Upper lobe of right lung (tissue), 1 donor: ENCODE measurements around the gene DAGLB. TPM values are rescaled to one million over a fixed set of nuclear protein-coding genes. Genes with fewer than 3 reads are reported as not detected.

ENCODE experiments used
- ATAC-seq: fragments of 200-7000 bp; cut with Tn5 transposase; one replicate; pipeline ENCODE4 v1.9.1; 2020; ENCODE audit warnings: mild to moderate bottlenecking, moderate library complexity
- DNase-seq: peaks from one replicate; pipeline ENCODE4 v3.0.0-alpha.2; 2020
- H3K27ac ChIP-seq: fragments of 200-600 bp; one replicate; pipeline ENCODE4 v1.8.0; 2022
- H3K27me3 ChIP-seq: fragments of 200-600 bp; one replicate; pipeline ENCODE4 v1.8.0; 2022; ENCODE audit warnings: mild to moderate bottlenecking
- H3K36me3 ChIP-seq: fragments of 200-600 bp; one replicate; pipeline ENCODE4 v1.8.0; 2022
- H3K4me1 ChIP-seq: fragments of 200-600 bp; one replicate; pipeline ENCODE4 v1.8.0; 2022
- H3K4me3 ChIP-seq: fragments of 200-600 bp; one replicate; pipeline ENCODE4 v1.8.0; 2022; ENCODE audit warnings: mild to moderate bottlenecking
- H3K9me3 ChIP-seq: fragments of 200-600 bp; one replicate; pipeline ENCODE4 v1.8.0; 2022
- intact Hi-C: fragments of 100-400 bp; cut with DNase I; formaldehyde crosslinking; loops from one replicate; pipeline ENCODE4 v1.11.0; 2022
- total RNA-seq: library from RNA; stranded (reverse); fragmentation: NEBNext Ultra II Directional; extraction: Animal tissue kit (Norgen Biotek cat#: 25700); gene quantifications from one replicate; pipeline ENCODE4 v1.2.1, GENCODE V29; 2021
- TF ChIP-seq, protein P1 (sequence below): fragments of 200-600 bp; IDR thresholded peaks from one replicate; pipeline ENCODE4 v1.8.0; 2022; ENCODE audit warnings: antibody characterized with exemption
- donor health status: DM: no; HTN: yes; CAD: no; lungs with severe emphysema.

The DAGLB gene
- total RNA-seq, 1 donor from 2014 or later, result 34.7 TPM

DNA sequence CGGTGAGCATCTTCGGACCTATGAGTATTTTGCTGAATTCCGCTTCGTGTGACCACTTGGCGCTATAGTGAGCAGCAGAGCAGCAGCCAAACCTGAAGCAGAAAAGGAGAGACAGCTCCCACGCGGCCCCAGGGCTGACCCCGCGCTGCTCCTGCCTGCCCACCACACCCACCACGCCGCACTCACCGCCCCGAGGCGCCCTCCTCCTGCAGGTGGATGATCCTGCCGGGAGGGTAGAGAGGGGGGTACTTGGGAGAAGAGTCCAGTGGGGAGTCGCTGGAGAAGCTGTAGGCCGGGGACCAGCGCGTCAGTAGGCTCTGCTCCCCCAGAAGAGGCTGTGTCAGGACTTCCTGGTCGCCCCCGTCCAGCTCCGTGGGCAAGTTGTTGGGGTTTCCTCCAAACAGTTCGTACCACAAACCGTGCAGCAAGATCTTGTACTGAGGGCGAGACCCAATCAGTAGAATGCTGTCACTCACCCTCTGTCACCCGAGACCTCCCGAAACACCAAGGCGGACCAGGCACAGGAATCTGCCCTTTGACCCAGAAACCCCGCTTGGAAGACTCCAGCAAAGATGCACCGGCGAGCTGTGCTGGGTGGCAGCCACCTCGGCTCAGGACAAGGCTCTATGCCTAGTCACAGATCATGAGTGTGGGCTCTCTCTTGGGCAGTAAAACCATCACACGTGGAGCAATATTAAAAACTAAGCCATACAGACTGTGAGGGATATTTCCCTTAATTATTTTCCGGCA lies 37.6 kb downstream of the DAGLB start:
- Histone ChIP-seq H3K9me3 (no peaks in the 10 kb centered on the region), H3K4me1 (no peaks in the 10 kb centered on the region), H3K27me3 (no peaks in the 10 kb centered on the region), H3K36me3 (peaks cover 97% of the 10 kb centered on the region), H3K27ac (no peak overlapping the region), H3K4me3 (no peak overlapping the region)
- TF ChIP-seq, protein P1, sequence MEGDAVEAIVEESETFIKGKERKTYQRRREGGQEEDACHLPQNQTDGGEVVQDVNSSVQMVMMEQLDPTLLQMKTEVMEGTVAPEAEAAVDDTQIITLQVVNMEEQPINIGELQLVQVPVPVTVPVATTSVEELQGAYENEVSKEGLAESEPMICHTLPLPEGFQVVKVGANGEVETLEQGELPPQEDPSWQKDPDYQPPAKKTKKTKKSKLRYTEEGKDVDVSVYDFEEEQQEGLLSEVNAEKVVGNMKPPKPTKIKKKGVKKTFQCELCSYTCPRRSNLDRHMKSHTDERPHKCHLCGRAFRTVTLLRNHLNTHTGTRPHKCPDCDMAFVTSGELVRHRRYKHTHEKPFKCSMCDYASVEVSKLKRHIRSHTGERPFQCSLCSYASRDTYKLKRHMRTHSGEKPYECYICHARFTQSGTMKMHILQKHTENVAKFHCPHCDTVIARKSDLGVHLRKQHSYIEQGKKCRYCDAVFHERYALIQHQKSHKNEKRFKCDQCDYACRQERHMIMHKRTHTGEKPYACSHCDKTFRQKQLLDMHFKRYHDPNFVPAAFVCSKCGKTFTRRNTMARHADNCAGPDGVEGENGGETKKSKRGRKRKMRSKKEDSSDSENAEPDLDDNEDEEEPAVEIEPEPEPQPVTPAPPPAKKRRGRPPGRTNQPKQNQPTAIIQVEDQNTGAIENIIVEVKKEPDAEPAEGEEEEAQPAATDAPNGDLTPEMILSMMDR, result no peak
- peak; percentile 17 for ATAC-seq
- DNase-seq, result no peak
- intact Hi-C loops, result no loop called here

DNA sequence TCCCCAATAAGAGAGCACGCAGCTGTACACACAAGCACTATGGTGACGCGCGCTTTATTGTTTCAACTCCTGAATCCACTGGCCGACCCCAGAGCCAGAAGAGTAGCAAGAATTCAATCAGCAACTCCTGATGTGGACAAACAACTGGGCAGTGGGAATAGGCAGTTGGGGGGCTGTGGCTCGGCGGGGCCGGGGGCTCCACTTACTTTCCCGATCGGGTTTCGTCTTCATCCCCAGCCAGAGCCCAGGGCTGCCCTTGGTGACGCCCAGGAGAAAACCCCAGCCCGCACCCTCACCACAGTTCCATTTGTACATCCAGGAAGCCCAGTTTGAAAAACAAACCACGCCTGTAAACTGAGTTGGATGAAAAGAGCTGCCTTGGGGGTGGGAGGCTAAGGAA lies 38.7 kb downstream of the DAGLB start:
- no peak overlapping the region for H3K27ac ChIP-seq
- no peaks in the 10 kb centered on the region for H3K4me1 ChIP-seq
- peaks cover 99% of the 10 kb centered on the region for H3K36me3 ChIP-seq
- intact Hi-C loops, result no loop called here
- ATAC-seq, result no peak
- H3K4me3 ChIP-seq, result no peak overlapping the region
- TF ChIP-seq, protein P1, result no peak
- H3K9me3 ChIP-seq, result no peaks in the 10 kb centered on the region
- H3K27me3 ChIP-seq, result no peaks in the 10 kb centered on the region
- DNase-seq, result no peak

DNA sequence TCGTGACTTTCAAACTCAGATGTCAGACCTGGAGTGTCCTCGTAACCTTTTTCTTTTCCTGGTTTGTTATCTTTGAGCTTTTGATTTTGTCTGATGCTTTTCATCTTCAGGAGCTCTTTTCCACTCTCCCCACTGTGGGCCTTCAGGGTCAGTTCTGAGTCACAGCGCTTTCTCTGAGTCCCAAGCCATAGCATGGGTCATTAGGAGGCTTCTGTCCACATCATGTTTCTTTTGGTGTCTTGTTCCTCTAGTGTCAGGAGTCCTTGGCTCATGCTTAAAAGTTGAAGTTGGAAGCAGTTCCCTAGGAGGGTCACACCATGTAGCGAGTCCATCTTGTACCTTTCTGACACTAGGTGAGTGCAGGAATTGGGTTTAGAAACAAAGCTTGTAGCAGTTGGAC lies 40.3 kb downstream of the DAGLB start:
- H3K4me1 ChIP-seq, result no peaks in the 10 kb centered on the region
- DNase-seq (no peak), ATAC-seq (no peak)
- H3K27ac ChIP-seq, result no peak overlapping the region
- TF ChIP-seq, protein P1, result no peak
- H3K9me3 ChIP-seq, result no peaks in the 10 kb centered on the region
- H3K27me3 ChIP-seq, result no peaks in the 10 kb centered on the region
- intact Hi-C loops, result no loop called here
- peaks cover 100% of the 10 kb centered on the region for H3K36me3 ChIP-seq
- no peak overlapping the region for H3K4me3 ChIP-seq

DNA sequence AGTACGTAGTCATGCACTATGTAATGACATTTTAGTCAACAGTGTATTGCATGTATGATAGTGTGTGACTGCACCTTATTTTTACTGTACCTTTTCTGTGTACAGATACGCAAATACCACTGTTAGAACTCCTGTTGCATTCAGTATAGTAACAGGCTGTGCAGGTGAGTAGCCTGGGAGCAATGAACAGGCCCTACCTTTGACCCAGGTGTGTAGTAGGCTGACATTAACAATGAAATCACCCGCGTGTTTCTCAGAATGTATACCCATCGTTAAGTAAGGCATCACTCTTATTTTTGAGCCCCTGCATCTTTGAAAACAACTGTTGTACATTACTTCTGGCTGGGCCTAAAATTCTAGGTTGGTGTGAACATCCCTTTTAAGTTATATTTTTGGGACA lies 41.6 kb downstream of the DAGLB start:
- no peaks in the 10 kb centered on the region for H3K27me3 ChIP-seq
- no peak for DNase-seq
- intact Hi-C loops, result no loop called here
- H3K27ac ChIP-seq, result no peak overlapping the region
- no peaks in the 10 kb centered on the region for H3K9me3 ChIP-seq
- ATAC-seq, result no peak
- no peak overlapping the region for H3K4me3 ChIP-seq
- TF ChIP-seq, protein P1, result no peak
- H3K4me1 ChIP-seq, result no peaks in the 10 kb centered on the region
- H3K36me3 ChIP-seq, result peaks cover 100% of the 10 kb centered on the region

DNA sequence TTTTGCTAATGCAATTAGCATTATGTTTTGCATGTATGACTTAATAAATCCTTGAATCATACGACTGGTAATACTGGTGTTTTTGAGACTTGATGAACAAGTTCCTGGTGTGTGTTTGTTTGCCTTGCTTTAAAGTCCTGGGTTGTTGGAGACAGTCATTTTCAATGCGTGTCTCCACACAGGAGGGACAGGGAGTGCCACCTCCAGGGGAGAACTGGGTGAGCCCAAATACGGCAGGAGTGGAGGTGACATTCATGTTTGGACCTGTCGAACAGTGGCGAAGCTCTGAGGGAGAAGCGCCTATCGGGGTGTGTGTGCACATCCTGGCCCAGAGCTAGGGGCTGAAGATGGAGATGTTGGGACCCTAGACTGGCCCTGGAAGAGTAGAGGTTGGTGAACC lies 43.8 kb downstream of the DAGLB start:
- no peaks in the 10 kb centered on the region for H3K9me3 ChIP-seq
- peaks cover 12% of the 10 kb centered on the region for H3K4me1 ChIP-seq
- intact Hi-C loops, result no loop called here
- no peak overlapping the region for H3K27ac ChIP-seq
- ATAC-seq (peak; percentile 9), DNase-seq (no peak)
- H3K36me3 ChIP-seq, result peaks cover 91% of the 10 kb centered on the region
- no peaks in the 10 kb centered on the region for H3K27me3 ChIP-seq
- H3K4me3 ChIP-seq, result no peak overlapping the region
- TF ChIP-seq, protein P1, result no peak

DNA sequence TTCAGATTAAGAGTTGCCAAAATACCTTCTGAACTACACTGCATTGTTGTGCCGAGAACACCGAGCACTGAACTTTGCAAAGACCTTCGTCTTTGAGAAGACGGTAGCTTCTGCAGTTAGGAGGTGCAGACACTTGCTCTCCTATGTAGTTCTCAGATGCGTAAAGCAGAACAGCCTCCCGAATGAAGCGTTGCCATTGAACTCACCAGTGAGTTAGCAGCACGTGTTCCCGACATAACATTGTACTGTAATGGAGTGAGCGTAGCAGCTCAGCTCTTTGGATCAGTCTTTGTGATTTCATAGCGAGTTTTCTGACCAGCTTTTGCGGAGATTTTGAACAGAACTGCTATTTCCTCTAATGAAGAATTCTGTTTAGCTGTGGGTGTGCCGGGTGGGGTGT lies 45.0 kb downstream of the DAGLB start:
- DNase-seq, result no peak
- TF ChIP-seq, protein P1, result no peak
- no peak overlapping the region for H3K4me3 ChIP-seq
- no peaks in the 10 kb centered on the region for H3K9me3 ChIP-seq
- H3K36me3 ChIP-seq, result peaks cover 83% of the 10 kb centered on the region
- H3K4me1 ChIP-seq, result peaks cover 23% of the 10 kb centered on the region
- no peak overlapping the region for H3K27ac ChIP-seq
- intact Hi-C loops, result no loop called here
- ATAC-seq, result no peak
- H3K27me3 ChIP-seq, result no peaks in the 10 kb centered on the region
